HG03558 (cell line): Measurements from ENCODE around the gene ZNF133.

Source experiments
- ATAC-seq: cut with Tn5 transposase; IDR thresholded peaks from one replicate; pipeline ENCODE4 v1.9.1; 2021; ENCODE audit warnings: moderate number of reproducible peaks; ENCODE audit not compliant: unreplicated experiment; ENCODE audit errors: extremely low read depth

The ZNF133 gene

GRCh38 chr20:18359854-18360253 lies 71.5 kb downstream of the ZNF133 start:
- no peak for ATAC-seq

DNA sequence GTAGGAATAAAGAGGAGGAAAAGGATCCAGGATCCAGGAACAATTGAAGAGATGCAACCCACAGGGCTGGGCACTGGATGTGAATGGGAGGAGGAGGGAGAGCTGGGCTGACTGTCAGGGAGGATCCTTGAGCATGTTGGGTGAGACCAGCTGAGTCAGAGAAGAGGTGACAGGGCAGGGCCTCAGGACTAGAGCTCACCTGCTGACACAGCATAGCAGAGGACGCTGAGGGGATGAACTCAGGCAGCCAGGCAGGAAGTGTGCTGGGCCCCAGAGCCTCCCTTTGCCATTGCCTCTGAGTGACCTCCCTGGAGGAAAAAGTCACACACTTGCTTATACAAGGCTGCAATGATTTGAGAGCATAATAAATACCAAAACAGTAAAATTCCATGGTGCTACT lies 72.3 kb downstream of the ZNF133 start:
- no peak for ATAC-seq

DNA sequence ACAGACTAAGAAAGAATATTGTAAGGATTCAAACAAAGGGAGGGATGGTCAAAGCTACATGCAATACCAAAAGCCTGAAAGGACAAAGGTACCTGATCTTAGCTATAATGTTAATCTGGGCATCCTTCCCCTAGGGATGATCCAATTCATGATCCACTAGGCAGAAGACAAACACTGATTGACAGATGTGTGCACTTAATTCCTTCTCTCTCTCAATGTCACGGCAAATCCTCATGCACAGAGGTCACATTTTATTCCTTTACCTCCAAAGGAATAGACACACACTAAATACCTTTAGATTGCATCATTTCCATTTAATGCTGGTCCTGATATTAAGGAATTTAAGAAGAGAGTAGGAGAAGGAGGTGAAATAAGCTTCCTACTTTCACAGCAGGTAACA lies 73.4 kb downstream of the ZNF133 start:
- ATAC-seq: no peak

- ATAC-seq: no peak
These were observed 74.6 kb downstream of the ZNF133 start for GRCh38 chr20:18362916-18363315.

- no peak for ATAC-seq
These were observed 75.4 kb downstream of the ZNF133 start for GRCh38 chr20:18363708-18364107.

DNA sequence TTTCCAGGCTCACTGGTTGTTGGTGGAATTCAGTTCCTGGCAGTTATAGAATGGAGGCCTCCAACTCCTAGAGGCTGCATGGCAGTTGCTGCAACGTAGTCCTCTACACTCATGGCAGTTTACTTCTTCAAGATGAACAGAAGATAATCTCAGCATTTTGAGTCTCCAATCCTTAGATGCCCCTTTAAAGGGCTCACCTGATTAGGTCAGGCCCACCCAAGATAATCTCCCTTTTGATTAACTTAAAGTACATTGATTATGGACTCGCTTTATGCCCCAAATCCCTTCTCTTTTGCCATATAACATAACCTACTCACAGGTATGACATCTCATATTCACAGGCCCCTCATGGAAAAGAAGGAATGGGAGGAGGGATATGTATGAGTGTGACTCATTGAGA lies 76.4 kb downstream of the ZNF133 start:
- ATAC-seq: no peak
